Upper lobe of left lung (tissue), 6 donors: ENCODE results near the gene LRRC45. TPM values are rescaled to one million over a fixed set of nuclear protein-coding genes. Genes with fewer than 3 reads are reported as not detected.

Experiments used
- ATAC-seq, 2 donors: fragments of 200-7000 bp; cut with Tn5 transposase; one replicate each; pipeline ENCODE4 v1.9.1; 2022; ENCODE audit warnings: mild to moderate bottlenecking in 2 of 2, moderate library complexity in 2 of 2; ENCODE audit not compliant: low FRiP score in 2 of 2
- DNase-seq, 2 donors: peaks; one replicate each; pipeline ENCODE4 v3.0.0-alpha.2; 2019 to 2020
- H3K27ac ChIP-seq, 4 donors: fragments of 200-600 bp; sonication (generic); one replicate each; pipeline ENCODE4 v1.5.1; 2016 to 2019
- H3K27me3 ChIP-seq, 4 donors: fragments of 200-600 bp; sonication (generic); one replicate each; pipeline ENCODE4 v1.5.1; 2017 to 2019
- H3K36me3 ChIP-seq, 4 donors: fragments of 200-600 bp; sonication (generic); one replicate each; pipeline ENCODE4 v1.5.1; 2016 to 2019
- H3K4me1 ChIP-seq, 4 donors: fragments of 200-600 bp; sonication (generic); one replicate each; pipeline ENCODE4 v1.5.1; 2018 to 2019
- H3K4me3 ChIP-seq, 4 donors: fragments of 200-600 bp; sonication (generic); one replicate each; pipeline ENCODE4 v1.5.1; 2017 to 2019; ENCODE audit warnings: mild to moderate bottlenecking in 2 of 4, moderate library complexity in 1 of 4
- H3K9me3 ChIP-seq, 4 donors: fragments of 200-600 bp; sonication (generic); one replicate each; pipeline ENCODE4 v1.5.1; 2018 to 2019
- CTCF ChIP-seq, 6 experiments: fragments of 450-650 bp in 4 of 6; fragments of 200-600 bp in 2 of 6; sonication (generic) in 2 of 6; IDR thresholded peaks; one replicate each; pipeline ENCODE4 v1.5.1; 2016 to 2019; ENCODE audit warnings: antibody characterized with exemption in 6 of 6
- EP300 ChIP-seq, 4 donors: sonication (generic); formaldehyde crosslinking; IDR thresholded peaks; one replicate each; pipeline ENCODE4 v1.5.1; 2017; ENCODE audit warnings: antibody characterized with exemption in 4 of 4, control low read depth in 2 of 4
- POLR2A ChIP-seq, 4 donors: fragments of 450-650 bp; IDR thresholded peaks; one replicate each; pipeline ENCODE4 v1.5.1; 2016 to 2017; ENCODE audit warnings: antibody characterized with exemption in 4 of 4, mild to moderate bottlenecking in 2 of 4
- POLR2AphosphoS5 ChIP-seq, 2 donors: sonication (generic); formaldehyde crosslinking; IDR thresholded peaks; one replicate each; pipeline ENCODE4 v1.5.1; 2017; ENCODE audit warnings: antibody characterized with exemption in 2 of 2
- WGBS, 2 donors: methylation state at CpG; one replicate each; pipeline ENCODE4 v1.1.5; 2017 to 2018; 5-methylcytosine and 5-hydroxymethylcytosine counted together
- total RNA-seq, 6 donors: library from RNA; depleted of rRNA in 4 of 6; stranded (reverse); fragments of >200 nt in 4 of 6; gene quantifications; one replicate each; pipeline versions ENCODE4 v1.1.0 to v1.2.1, GENCODE V29; 2016 to 2021
- donor health status: DM: no; HTN: no; CAD: no; lungs with moderate emphysema.
- donor health status: DM: no; HTN: yes; CAD: no; lungs with severe emphysema.

The LRRC45 gene
- total RNA-seq, 6 donors from 2014 or later: 14.0 to 57.6 (median 20.4) TPM

DNA sequence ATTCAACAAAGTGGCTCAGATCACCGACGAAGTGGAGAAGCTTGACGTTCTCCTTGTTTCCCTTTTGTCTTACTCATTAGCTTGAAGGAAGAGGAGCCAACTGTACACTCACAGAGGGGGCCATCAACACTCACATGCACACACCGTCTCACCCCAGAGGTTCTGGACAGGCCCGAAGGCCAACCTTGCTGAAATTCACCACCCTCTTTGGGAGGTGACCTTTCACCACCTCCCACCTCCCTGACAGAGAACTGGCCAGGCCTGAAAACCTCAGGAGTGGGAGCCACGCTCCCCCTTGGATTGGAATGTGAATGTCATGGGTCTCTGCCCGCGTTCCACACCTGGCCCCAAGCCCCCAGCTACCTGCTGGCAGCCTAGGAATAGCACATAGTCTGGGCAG is 12.4 kb downstream of the LRRC45 start:
- WGBS, 2 donors: 81 to 91% methylated on average over 7 to 8 of the region's 8 CpGs
- no peak for TF ChIP-seq POLR2AphosphoS5 (IDR thresholded peaks at IDR 0.05)
- no peak for TF ChIP-seq POLR2A (IDR thresholded peaks at IDR 0.05)
- TF ChIP-seq EP300 (IDR thresholded peaks at IDR 0.05): no peak
- no peak for TF ChIP-seq CTCF (IDR thresholded peaks at IDR 0.05)
- no peak for ATAC-seq
- Histone ChIP-seq H3K4me1 (peaks cover 26 to 44% (median 32%) of the 10 kb centered on the region in 4 donors), H3K36me3 (peaks cover 0 to 13% (median 0%) of the 10 kb centered on the region in 4 donors), H3K9me3 (no peaks in the 10 kb centered on the region), H3K27me3 (peaks cover 0 to 5% (median 1%) of the 10 kb centered on the region in 4 donors), H3K27ac (no peak overlapping the region), H3K4me3 (no peak overlapping the region)
- DNase-seq: no peak

GRCh38 chr17:82035956-82036633 is 13.0 kb downstream of the LRRC45 start:
- ATAC-seq (no peak), DNase-seq (peak in 1 of 2 donors; percentile 46)
- H3K4me1 ChIP-seq: peaks cover 21 to 38% (median 26%) of the 10 kb centered on the region in 4 donors
- peak overlapping the region; percentile 64 to 78 (median 74) for H3K4me3 ChIP-seq
- TF ChIP-seq EP300 (IDR thresholded peaks at IDR 0.05): no peak
- TF ChIP-seq POLR2AphosphoS5 (IDR thresholded peaks at IDR 0.05): no peak
- no peak for TF ChIP-seq POLR2A (IDR thresholded peaks at IDR 0.05)
- TF ChIP-seq CTCF (IDR thresholded peaks at IDR 0.05): no peak
- no peaks in the 10 kb centered on the region for H3K9me3 ChIP-seq
- H3K27ac ChIP-seq: peak overlapping the region in 3 of 4 donors; percentile 90 to 94 (median 90)
- H3K27me3 ChIP-seq: peaks cover 0 to 5% (median 1%) of the 10 kb centered on the region in 4 donors
- WGBS, 2 donors: 87 to 94% methylated on average over 9 to 19 of the region's 20 CpGs
- peaks cover 0 to 13% (median 0%) of the 10 kb centered on the region in 4 donors for H3K36me3 ChIP-seq

DNA sequence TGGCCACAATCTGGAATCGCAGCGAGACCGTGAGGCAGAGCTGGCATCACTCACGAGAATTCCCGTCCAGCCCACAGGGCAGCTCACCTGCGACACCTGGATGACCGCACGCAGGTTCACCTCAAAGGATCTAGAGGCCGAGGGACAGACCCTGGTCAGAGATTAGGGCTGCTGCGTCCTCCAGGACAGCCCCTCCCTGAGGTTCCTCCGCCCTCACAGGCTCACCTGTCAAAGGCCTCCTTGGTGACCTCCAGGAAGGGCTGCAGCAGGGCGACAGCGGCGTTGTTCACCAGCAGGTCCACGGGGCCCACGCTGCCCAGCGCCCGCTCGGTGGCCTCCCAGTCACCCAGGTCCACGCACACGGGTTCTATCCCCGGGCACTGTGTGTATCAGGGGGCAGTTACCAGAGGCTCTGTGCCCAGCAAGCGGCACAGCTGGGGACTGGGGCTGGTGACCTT is 13.6 kb downstream of the LRRC45 start:
- TF ChIP-seq CTCF (IDR thresholded peaks at IDR 0.05) (no peak), POLR2A (IDR thresholded peaks at IDR 0.05) (no peak), POLR2AphosphoS5 (IDR thresholded peaks at IDR 0.05) (no peak), EP300 (IDR thresholded peaks at IDR 0.05) (no peak)
- H3K4me1 ChIP-seq: peaks cover 20 to 35% (median 25%) of the 10 kb centered on the region in 4 donors
- no peaks in the 10 kb centered on the region for H3K9me3 ChIP-seq
- H3K27me3 ChIP-seq: peaks cover 0 to 5% (median 1%) of the 10 kb centered on the region in 4 donors
- no peak for DNase-seq
- H3K27ac ChIP-seq: peak overlapping the region; percentile 90 to 94 (median 90)
- ATAC-seq: no peak
- peaks cover 0 to 13% (median 0%) of the 10 kb centered on the region in 4 donors for H3K36me3 ChIP-seq
- H3K4me3 ChIP-seq: peak overlapping the region; percentile 64 to 78 (median 74)
- 41% methylated on average over 19 of the region's 23 CpGs; no CpG with 5 or more reads in 1 of the 2 donors for WGBS, 2 donors

DNA sequence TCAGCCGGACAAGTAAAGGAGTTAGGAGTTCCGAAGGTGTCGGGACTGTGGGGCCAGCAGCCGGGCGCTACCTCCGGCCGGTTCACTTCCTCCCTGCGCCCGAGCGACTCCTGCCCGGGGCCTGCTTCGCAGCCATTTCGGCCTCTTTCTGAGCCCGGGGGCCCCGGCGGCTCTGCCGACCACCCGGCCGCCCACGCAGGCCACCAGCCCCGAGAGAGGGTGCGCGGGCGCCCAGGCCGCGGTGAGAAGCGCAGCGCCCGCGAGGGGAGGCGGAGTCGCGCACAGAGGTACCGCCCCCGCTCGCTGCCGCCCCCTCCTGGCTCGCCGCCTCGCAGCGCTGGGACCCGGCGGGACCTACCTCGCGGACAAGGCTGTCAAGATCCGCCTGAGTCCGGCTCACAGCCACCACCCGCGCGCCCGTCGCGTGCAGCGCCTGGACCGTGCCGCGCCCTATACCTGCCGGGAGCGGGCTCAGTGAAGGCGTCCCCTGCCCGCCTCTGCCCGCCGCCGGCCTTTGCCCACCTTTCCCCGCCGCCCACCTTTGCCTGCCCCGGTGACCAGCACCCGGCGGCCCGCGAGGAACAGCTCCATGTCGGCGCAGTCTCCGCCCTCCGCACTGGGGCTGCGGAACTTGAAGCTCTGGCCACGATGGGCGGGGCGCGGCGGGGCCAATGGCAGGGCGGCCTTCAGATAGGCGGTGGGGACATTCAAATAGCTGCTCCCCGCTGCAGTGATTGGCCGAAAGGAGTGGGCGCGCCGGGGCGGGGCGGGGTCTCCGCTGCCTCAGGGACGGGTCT is 14.2 kb downstream of the LRRC45 start, which contains the start of gene DCXR:
Gene DCXR (minus strand): TSS at position 606 of the 797 bp plus-strand sequence. CDS start 15 bp downstream, at position 591.
- peak within 1 kb of the TSS; percentile 90 to 94 (median 90) for H3K27ac ChIP-seq
- WGBS, 2 donors: 0% methylated on average over 5 to 38 of the region's 92 CpGs
- ATAC-seq (peak; percentile 97 to 99), DNase-seq (peak; percentile 99 to 100)
- H3K4me3 ChIP-seq: peak within 1 kb of the TSS; percentile 64 to 78 (median 74)
- peaks cover 15 to 29% (median 20%) of the 10 kb centered on the region in 4 donors for H3K4me1 ChIP-seq
- H3K27me3 ChIP-seq: no peaks in the 10 kb centered on the region
- TF ChIP-seq POLR2AphosphoS5 (IDR thresholded peaks at IDR 0.05) (peak; percentile 83 to 99), CTCF (IDR thresholded peaks at IDR 0.05) (peak; percentile 84 to 95 (median 93)), POLR2A (IDR thresholded peaks at IDR 0.05) (peak in 3 of 4 donors; percentile 62 to 98 (median 97)), EP300 (IDR thresholded peaks at IDR 0.05) (peak in 1 of 4 donors; percentile 27)
- peaks cover 0 to 13% (median 0%) of the 10 kb centered on the region in 4 donors for H3K36me3 ChIP-seq
- no peaks in the 10 kb centered on the region for H3K9me3 ChIP-seq
